ENCODE results near the gene PSMB8.

GRCh38 chr6:32830936-32831335 lies 12.9 kb downstream of the PSMB8 start:
- TF ChIP-seq CTCF (IDR thresholded peaks at IDR 0.05; ENCODE audit: control extremely low read depth in 1 of 3, insufficient read depth in 1 of 3, low read depth in 1 of 3, low read length in 3 of 3), result no peak
- TF ChIP-seq POLR2A (IDR thresholded peaks at IDR 0.05; ENCODE audit: control extremely low read depth in 1 of 2, low read depth in 2 of 2, low read length in 2 of 2), result no peak
- no peak for TF ChIP-seq EZH2 (IDR thresholded peaks at IDR 0.05; ENCODE audit: low read depth, low read length, severe bottlenecking)
- no peak for TF ChIP-seq BRCA1 (IDR thresholded peaks at IDR 0.05; ENCODE audit: low read depth, low read length)
- no peak for TF ChIP-seq CBX8 (IDR thresholded peaks at IDR 0.05; ENCODE audit: borderline replicate concordance, low read depth, low read length)
- TF ChIP-seq YY1 (IDR thresholded peaks at IDR 0.05; ENCODE audit: low read depth, low read length), result no peak
- no peak for TF ChIP-seq MAFK (IDR thresholded peaks at IDR 0.05; ENCODE audit: low read depth, low read length)
- TF ChIP-seq TAF1 (IDR thresholded peaks at IDR 0.05; ENCODE audit: low read depth, low read length), result no peak
- TF ChIP-seq USF2 (IDR thresholded peaks at IDR 0.05; ENCODE audit: low read length), result no peak
- TF ChIP-seq RAD21 (IDR thresholded peaks at IDR 0.05 in 1 of 2, conservative IDR thresholded peaks at IDR 0.05 in 1 of 2; ENCODE audit: low read depth in 2 of 2, low read length in 2 of 2), result no peak
- no peak for TF ChIP-seq SIN3A (conservative IDR thresholded peaks at IDR 0.05 in 1 of 2, IDR thresholded peaks at IDR 0.05 in 1 of 2; ENCODE audit: low read depth in 1 of 2, low read length in 2 of 2)
- TF ChIP-seq CREB1 (IDR thresholded peaks at IDR 0.05), result no peak
